HuH-7 (cell line): ENCODE results near the gene ZDHHC3.

Experiments used
- DNase-seq: peaks from one replicate; pipeline ENCODE4 v3.0.0; 2011; ENCODE audit warnings: low spot score

ZDHHC3 gene

DNA sequence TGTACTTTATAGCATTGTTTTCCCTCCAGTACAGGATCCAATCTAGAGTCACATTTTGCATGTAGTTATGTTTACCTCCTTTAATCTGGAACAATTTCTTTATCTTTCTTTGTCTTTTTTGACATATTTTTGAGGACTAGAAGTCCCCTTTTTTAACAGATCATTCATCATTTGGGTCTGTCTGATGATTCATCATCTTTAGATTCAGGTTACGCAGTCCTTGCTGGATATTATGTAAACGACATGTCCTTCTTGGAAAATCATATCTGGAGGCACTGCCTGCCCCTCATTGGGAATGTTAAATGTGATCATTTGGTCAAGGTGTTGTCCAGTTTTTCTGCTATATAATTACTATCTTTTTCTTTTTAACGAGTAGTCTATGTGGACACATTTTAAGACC lies 83.3 kb downstream of the ZDHHC3 start:
- DNase-seq = no peak

DNA sequence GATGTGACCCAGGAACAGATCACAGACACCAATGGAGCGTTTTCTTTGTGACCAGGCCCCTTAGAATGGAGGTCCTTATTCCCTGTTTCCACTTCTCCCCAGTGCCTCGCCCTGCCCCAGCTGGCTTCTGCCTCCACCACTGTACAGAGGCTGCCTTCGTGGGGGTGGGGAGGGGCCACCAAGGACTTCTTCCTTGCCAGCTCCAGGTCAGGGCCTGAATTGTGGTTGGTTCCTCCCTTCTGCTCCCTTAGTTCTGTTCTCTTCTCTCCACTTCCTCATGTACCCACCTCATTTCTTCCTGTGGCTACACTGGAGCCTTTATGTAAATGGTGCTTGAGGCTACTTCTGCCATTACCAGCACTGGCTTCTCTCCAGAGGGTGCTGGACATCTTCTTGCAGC lies 85.1 kb downstream of the ZDHHC3 start:
- DNase-seq = no peak

DNA sequence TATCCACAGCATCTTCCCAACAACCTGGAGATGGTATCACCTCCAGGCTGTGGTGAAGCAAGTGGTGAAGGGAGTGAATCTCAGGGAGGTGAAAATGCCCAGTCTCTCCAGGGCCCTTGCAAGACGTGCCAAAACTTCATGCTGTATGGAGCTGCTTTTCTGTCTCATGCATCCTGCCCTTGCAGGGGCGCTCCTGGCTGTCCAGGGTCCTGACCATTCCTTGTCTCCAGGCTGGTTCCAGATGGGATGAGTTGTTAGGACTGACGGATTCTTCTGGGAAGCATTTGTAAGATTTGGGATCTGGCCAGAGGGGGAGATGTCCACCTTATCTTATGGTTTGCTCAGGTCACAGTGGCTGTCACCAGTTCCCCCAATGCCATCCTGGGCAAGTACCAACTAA lies 85.7 kb downstream of the ZDHHC3 start:
- no peak for DNase-seq

DNA sequence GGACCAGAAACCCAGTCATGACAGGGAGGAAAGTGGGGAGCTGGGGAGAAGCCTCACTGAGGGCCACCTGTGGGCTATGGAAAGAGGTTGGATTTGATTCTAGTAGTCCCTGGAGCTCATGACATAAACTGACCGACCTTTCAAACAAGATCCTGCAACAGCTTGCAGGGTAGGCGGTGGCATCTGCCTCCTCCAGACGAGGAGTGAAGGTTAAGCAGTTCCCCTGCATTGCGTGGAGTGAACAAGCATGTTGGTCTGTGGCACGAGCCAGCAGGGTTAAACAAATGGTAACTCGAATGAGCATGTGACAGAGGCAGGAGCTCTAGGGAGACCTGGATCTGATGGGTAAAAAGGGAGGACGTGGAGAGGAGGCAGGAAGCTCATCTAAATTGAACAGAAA lies 88.9 kb downstream of the ZDHHC3 start:
- DNase-seq = no peak

DNA sequence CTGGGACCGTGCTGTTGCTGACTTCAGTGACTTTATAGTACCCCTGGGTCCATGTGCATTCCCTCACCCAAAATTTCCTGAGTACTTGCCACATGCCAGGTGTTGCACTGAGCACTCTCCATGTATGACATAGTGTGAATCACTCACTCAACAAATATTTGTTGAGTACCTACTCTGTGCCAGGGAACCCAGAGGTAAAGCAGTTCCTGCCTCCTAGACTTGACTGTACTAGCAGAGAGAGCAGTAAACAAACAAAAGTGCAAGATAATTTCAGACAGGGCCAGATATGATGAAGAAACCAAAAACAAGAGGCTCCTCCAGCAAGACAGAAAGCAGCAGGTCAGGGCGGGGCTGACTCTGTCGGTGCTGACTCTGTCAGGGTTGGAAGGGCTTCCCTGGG lies 89.4 kb downstream of the ZDHHC3 start:
- DNase-seq = no peak

DNA sequence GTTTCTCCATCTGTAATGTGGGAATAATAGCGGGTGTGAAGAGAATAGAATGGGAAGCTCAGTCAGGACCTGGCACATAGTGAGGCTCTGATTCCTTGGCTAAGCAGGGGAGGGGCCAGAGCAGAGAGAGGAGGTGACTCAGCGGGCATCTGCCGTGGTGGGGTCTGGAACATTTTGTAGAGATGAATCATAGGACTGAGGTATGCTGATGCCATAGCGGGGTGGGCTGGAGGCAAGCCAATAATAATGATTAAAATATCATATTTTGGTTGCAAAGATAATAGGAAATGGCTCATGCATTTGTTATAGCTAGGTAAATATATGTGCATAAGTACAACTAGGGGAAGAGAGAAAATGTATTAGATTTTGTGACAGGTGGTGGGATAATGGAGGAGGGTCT lies 90.4 kb downstream of the ZDHHC3 start:
- no peak for DNase-seq

DNA sequence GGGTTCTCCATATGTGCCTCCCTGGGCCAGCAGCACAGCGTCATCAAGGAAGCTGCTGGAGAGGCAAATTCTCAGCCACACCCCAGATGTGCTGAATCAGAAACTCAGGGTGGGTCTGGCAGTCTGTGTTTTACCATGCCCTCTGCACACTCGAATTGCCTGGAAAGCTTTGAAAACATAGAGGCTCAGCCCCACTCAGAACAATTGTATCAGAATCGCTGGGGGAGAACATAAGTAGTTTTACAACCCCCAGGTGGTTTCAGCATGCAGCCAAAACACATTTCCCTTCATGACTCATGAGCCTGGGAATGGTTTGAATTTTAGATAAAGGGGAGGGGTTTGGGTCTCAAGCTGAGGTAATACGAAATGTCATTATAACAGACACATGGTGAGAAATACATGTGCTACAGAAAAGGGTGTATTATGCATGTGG lies 92.0 kb downstream of the ZDHHC3 start:
- no peak for DNase-seq

DNA sequence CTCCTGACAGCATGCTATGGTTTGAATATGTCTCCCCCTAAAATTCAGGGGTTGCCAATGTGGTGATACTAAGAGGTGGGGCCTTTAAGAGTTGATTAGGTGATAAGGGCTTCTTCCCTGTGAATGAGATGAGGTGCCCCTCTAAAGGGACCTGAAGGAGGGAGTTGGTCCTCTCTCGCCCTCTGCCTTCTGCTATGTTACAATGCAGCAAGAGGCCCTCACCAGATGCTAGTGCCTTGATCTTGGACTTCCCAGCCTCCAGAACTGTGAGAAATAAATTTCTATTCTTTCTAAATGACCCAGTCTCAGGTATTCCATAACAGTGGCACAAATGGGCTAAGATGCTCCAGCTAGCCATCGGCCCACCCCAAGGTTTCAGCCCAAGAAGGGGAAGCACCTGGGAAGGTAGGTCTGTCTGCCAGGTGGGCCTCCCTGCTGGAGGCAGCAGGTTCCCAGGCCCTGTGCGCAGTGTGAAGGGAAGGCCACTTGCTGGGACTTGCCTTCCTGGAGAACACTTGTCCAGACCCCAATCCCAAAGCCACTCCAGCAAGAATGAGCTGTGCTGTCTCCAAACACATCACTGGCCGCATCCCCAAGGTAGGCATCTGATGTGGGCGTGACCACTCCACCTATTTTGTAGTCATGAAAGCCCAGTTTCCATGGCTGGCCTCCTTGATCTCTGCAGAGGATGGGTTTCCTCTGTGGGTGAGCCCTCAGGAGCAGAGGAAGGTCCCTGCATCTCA lies 92.6 kb downstream of the ZDHHC3 start:
- DNase-seq = no peak

DNA sequence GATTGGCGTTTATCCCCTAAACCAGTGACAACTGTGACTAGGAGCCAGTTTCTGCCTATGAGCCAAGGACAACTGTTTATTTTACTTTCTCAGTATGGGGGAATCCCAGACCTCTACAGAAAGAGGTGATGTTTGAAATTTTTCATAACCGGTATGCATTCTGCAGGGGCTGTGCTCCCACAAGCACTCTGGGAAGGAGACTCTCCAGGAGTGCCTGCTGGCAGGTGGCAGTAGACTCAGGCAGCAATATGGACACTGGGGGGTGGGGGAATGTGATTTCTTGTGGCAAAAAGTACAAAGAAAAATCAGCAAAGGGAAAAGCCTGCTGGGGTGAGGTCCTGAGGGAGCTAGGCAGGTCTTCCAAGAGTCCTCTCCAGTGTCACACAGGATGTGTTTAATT lies 95.7 kb downstream of the ZDHHC3 start:
- DNase-seq = no peak

DNA sequence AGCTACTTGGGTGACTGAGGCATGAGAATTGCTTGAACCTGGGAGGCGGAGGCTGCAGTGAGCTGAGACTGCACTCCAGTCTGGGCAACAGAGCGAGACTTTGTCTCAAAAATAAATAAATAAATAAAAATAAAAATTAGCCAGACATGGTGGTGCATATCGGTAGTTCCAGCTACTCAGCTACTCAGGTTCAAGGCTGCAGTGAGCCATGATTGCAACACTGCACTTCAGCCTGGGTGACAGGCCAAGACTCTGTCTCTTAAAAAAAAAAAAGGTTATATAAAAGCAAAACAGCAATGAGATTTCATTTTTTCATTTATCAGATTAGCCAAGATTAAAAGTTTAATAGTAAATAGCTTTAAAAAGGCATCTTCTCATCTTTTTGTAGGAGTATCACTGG lies 98.6 kb downstream of the ZDHHC3 start:
- DNase-seq = no peak

DNA sequence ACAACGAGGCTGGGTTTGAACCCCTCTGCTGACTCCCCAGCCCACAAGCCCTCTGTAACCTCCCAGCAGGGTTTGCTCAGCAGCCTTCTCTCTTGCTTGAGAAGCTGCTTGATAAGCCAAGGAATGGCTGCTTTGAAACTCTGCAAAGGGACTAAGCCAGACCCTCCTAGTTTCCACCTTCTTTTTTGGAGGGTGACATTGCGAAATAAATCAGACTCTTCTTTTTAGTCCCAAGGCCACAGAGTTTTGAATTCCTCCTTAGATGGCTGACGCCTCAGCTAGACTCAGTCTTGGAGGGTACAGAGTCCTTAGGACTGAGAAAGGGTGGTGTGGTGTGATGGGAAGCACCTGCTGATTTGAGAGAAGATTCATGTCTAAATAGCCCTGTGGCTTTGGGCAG lies 100.4 kb downstream of the ZDHHC3 start:
- DNase-seq = no peak
